ENCODE measurements around the gene MAGEA12.
"Not testable (repeated sequence)": the region's sequence is repeated elsewhere in the genome, so short reads cannot be mapped to it uniquely, and the experiment has no call there.

The MAGEA12 gene

DNA sequence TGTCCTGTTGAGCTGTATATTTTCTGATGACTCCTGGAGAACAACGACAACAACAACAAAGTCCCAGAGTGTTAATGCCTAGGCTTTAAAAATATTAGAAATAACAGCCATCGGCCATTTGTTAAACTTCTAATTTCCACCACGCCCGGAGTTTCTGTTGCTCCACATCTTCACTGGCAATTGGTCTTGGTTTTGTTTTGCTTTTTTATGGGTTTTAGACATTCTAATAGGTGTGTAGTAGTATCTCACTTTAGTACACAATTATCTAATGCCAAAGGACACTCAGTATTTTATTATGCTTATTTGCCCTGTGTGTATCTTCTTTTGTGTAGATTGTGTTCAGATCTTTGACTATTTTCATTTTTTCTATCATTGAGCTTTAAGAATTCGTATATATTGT lies 5.0 kb downstream of the MAGEA12 start:
- Mint-ChIP-seq H3K9me3 (no peaks in the 10 kb centered on the region), H3K27me3 (no peaks in the 10 kb centered on the region), H3K4me3 (no peak overlapping the region), H3K36me3 (no peaks in the 10 kb centered on the region), H3K4me1 (no peaks in the 10 kb centered on the region), H3K27ac (no peak overlapping the region)
- DNase-seq (no peak), ATAC-seq (replicated peaks) (no peak)

DNA sequence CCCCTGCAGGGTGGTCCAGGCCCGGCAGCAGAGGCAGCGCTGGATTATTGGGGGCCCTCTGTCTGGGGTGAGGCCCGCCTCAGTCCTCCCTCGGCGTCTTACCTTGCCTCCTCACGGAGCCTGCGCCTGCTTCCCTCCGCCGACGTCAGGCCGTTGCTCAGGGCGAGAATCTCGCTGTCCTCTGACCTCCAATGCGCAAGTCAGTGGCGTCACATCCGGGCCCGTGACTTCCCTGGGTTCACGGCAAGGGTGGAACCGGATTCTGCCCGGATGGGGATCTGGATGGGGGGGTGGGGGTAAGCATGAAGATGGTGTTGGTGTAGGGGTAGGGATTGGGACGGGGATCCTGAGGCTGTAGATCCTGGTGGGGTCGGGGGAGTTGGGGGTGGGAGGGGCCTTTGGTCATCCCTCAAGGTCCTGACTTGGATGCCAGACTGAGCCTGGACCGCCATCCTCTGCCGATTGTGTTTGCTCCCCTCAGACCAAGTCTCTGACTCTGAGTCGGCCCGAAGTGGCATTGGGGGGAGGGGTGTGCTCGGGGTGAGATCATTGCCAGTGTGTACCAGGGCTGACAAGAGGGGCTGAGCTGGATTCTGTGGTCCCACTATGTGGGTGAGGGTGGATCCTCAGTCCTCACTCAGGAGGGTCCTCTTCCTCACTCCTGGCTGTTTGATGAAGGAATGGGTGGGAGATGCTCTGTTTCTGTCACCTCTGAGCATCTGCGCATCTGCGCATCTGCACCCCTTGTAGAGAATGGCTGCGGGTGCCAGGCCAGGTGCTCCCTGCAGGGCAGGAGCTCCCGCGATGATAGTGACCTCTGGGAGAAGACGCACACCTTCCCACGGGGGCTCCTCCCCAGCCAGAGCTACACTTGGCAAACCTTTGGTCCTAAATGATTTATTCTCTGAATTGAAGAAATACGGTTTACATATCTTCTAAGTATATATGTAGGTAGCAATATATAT lies 20.4 kb downstream of the MAGEA12 start, which contains the start of gene MAGEA2:
Gene MAGEA2 (minus strand): TSS at position 157 of the 965 bp plus-strand sequence. CDS start 2,479 bp downstream, outside the sequence.
- not testable (repeated sequence) for H3K4me3 Mint-ChIP-seq; H3K27me3 Mint-ChIP-seq; H3K36me3 Mint-ChIP-seq; H3K9me3 Mint-ChIP-seq; DNase-seq; ATAC-seq (replicated peaks); H3K4me1 Mint-ChIP-seq; H3K27ac Mint-ChIP-seq

DNA sequence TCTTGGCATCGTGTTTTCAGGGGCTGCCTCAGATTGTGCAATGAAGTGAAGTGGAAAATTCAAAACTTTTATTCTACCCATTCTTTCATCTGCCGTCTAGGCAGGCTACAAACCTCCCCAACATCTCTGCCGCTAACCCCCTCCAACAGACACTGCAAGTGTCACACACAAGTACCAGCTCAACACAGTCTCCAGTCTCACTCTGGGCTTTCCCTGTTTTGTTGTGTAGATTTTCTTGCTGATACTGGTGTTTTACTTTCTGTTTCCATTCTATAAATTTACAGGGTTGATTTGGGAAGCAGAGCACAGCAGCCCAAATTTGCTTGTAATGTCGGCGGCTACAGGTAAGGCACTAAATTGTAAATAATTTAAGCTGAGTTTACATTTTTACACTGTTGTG lies 21.3 kb downstream of the MAGEA12 start:
- ATAC-seq (replicated peaks); H3K4me3 Mint-ChIP-seq; H3K4me1 Mint-ChIP-seq; H3K36me3 Mint-ChIP-seq; DNase-seq; H3K9me3 Mint-ChIP-seq; H3K27ac Mint-ChIP-seq; H3K27me3 Mint-ChIP-seq: not testable (repeated sequence)

DNA sequence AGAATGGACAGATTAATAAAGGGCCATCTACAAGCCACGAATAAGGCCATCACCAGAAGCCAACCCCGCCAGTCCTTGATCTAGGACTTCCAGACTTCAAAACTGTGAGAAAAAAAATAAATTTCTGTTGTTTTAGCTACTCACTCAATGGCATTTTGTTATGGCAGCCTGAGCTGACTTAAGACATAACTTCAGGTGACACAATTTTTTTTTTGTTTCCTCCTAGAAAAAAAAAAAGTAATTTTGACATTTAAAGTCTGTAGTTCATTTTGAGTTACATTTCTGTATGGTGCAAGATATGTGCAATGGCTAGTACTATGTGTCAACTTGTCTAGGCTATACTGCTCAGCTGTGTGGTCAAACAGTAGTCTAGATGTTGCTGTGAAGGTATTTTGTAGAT lies 25.4 kb downstream of the MAGEA12 start, which contains the start of gene CSAG3:
Gene CSAG3 (plus strand): TSS at position 301 of the 400 bp plus-strand sequence.
- not testable (repeated sequence) for H3K27ac Mint-ChIP-seq; ATAC-seq (replicated peaks); H3K4me1 Mint-ChIP-seq; DNase-seq; H3K36me3 Mint-ChIP-seq; H3K9me3 Mint-ChIP-seq; H3K27me3 Mint-ChIP-seq; H3K4me3 Mint-ChIP-seq

DNA sequence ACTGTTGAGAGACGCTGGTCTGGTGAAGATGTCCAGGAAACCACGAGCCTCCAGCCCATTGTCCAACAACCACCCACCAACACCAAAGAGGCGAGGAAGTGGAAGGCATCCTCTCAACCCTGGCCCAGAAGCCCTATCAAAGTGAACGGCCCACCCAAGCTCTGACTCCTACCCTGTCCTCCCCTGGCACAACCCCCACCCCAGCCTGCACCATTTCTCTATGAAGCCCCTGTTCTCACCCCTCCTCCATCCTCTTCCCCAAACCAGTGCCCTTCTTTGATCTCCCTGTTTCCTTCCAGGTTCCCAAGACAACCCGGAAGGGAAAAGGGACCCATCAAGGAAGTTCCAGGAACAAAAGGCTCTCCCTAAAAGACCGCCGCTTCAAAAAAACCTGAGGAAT lies 26.0 kb downstream of the MAGEA12 start:
- H3K9me3 Mint-ChIP-seq; H3K4me1 Mint-ChIP-seq; H3K4me3 Mint-ChIP-seq; H3K36me3 Mint-ChIP-seq; ATAC-seq (replicated peaks); DNase-seq; H3K27me3 Mint-ChIP-seq; H3K27ac Mint-ChIP-seq: not testable (repeated sequence)

DNA sequence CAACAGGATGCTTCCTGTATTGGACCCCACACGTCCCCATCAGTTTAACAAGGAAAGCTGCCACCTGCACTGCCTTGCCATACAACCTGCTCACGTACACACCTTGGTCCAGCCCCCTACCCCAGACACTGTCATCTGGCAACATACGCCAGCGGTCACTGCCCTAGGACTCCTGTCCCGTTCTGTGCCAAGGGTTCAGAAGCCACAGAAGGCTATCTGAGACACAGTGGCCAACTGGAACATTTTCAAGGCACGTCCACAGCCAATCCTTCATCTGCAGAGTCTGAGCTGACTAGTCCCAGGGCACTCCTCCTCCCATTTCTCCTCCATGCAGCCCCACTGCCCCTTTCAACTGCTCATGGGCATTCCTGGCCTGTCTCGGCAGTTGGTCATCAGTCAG lies 28.0 kb downstream of the MAGEA12 start:
- not testable (repeated sequence) for H3K4me1 Mint-ChIP-seq; ATAC-seq (replicated peaks); H3K4me3 Mint-ChIP-seq; H3K27ac Mint-ChIP-seq; H3K27me3 Mint-ChIP-seq; DNase-seq; H3K9me3 Mint-ChIP-seq; H3K36me3 Mint-ChIP-seq

DNA sequence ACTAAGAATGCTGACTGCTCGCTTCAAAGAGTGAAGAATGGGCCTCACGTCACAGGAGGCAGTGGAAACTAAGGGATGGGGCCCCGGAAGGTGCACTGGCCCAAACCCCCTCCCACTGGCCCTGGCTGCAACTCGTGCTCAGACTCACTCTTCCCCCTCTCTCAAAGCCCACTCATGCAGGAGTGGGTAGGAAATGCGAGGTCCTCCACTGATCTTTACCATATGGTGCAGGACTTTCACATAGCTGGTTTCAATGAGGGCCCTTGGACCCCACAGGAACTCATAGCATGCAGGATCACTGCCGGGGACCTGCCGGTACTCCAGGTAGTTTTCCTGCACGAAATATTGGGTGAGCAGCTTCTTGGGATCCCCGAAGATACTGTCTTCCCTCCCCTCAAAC lies 33.0 kb downstream of the MAGEA12 start:
- H3K27ac Mint-ChIP-seq; H3K27me3 Mint-ChIP-seq; H3K9me3 Mint-ChIP-seq; DNase-seq; H3K4me3 Mint-ChIP-seq; H3K36me3 Mint-ChIP-seq; ATAC-seq (replicated peaks); H3K4me1 Mint-ChIP-seq: not testable (repeated sequence)

DNA sequence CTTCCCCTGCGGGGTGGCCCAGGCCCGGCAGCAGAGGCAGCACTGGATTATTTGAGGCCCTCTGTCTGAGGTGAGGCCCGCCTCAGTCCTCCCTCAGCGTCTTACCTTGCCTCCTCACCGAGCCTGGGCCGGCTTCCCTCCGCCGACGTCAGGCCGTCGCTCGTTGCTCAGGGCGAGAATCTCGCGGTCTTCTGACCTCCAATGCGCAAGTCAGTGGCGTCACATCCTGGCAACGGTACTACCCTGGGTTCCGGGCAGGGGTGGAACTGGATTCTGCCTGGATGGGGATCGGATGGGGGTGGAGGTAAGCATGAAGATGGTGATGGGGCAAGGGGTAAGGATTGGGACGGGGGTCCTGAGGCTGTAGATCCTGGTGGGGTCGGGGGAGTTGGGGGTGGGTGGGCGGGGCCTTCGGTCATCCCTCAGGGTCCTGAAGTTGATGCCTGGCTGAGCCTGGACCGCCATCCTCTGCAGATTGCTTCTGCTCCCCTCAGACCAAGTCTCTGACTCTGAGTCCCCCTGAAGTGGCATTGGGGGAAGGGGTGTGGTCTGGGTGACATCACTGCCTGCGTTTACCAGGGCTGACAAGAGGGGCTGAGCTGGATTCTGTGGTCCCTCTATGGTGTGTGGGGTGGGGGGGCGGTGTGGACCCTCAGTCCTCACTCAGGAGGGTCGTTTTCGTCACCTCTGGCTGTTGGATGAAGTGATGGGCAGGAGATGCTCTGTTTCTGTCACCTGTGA lies 36.2 kb downstream of the MAGEA12 start, which contains the start of gene MAGEA6:
Gene MAGEA6 (minus strand): TSS at position 141 of the 741 bp plus-strand sequence. CDS start 2,039 bp downstream, outside the sequence.
- not testable (repeated sequence) for H3K4me3 Mint-ChIP-seq; DNase-seq; H3K9me3 Mint-ChIP-seq; H3K27me3 Mint-ChIP-seq; ATAC-seq (replicated peaks); H3K4me1 Mint-ChIP-seq; H3K27ac Mint-ChIP-seq; H3K36me3 Mint-ChIP-seq

DNA sequence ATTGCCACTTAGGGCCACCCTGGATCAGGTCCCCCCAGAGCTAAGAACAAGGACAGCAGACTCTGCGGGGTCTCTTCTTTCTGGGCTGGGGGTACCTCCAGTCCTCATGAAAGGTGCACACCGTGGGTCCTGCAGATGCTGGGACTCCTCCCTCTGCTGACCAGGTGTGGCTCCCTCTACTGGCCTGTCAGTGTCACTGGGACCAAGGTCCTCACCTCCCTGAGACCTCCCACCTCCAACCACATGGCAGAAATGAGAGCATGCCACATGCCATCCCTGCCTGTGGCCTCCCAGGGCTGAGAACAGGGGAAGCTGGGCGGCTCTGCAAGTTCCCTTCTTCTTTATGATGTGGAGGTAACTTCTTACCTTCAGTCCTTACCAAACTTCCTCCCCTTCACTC lies 53.5 kb downstream of the MAGEA12 start:
- DNase-seq, H3K9me3 Mint-ChIP-seq, H3K27me3 Mint-ChIP-seq, H3K27ac Mint-ChIP-seq, H3K4me3 Mint-ChIP-seq, H3K36me3 Mint-ChIP-seq, H3K4me1 Mint-ChIP-seq: not testable (repeated sequence)
- peak; percentile 67 to 80 for ATAC-seq (replicated peaks)

All from stimulated activated naive B cell treated with anti-CD40 and anti-IgM and Interleukin-4, amounts not matched to agents 10 μg/mL and 1 μg/mL and 100 μg/mL, for 72 hours (primary cell).